MM.1S (cell line): ENCODE data around the gene CENPS.

Experiments used
- CTCF ChIP-seq: fragments of 300-600 bp; sonication (generic); IDR thresholded peaks from 2 replicates; pipeline ENCODE4 v1.5.1; 2016; ENCODE audit warnings: antibody characterized with exemption, low read length, mixed read lengths
- EZH2 ChIP-seq: fragments of 300-600 bp; sonication (generic); optimal IDR thresholded peaks from 2 replicates; pipeline ENCODE3; 2017; ENCODE audit warnings: low read depth, mild to moderate bottlenecking, antibody characterized with exemption, low read length, mixed read lengths

DNA sequence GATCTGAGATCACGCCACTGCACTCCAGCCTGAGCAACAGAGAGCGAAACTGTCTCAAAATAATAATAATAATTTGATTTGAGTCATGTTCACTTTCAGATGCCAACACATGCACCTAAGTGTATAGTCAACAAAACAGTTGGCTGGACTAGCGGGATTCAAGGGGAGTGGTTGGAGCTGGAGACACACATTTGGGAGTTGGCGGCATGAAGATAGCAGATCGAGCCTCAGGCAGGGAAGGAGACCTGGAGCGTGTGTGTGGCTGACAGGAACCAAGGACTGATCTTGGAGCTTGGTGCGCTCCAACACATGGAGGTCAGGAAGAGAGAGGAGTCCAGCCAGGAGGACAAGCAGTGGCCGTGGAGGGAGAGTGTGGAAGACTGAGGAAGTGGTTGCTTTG lies 46.0 kb upstream of the CENPS start:
- TF ChIP-seq EZH2 = no peak
- TF ChIP-seq CTCF = no peak
